Skin of body (tissue), 2 donors: ENCODE measurements around the gene PLEKHG1. TPM values are rescaled to one million over a fixed set of nuclear protein-coding genes. Genes with fewer than 3 reads are reported as not detected.

Experiments
- DNase-seq: peaks from one replicate; lab custom pipeline; 2025; lab: John Stamatoyannopoulos, UW
- total RNA-seq: library from RNA; depleted of rRNA; stranded (reverse); fragments of >200 nt; gene quantifications from one replicate; pipeline ENCODE4 v1.2.3, GENCODE V29; 2014

PLEKHG1 gene
- total RNA-seq: 49.8 TPM

DNA sequence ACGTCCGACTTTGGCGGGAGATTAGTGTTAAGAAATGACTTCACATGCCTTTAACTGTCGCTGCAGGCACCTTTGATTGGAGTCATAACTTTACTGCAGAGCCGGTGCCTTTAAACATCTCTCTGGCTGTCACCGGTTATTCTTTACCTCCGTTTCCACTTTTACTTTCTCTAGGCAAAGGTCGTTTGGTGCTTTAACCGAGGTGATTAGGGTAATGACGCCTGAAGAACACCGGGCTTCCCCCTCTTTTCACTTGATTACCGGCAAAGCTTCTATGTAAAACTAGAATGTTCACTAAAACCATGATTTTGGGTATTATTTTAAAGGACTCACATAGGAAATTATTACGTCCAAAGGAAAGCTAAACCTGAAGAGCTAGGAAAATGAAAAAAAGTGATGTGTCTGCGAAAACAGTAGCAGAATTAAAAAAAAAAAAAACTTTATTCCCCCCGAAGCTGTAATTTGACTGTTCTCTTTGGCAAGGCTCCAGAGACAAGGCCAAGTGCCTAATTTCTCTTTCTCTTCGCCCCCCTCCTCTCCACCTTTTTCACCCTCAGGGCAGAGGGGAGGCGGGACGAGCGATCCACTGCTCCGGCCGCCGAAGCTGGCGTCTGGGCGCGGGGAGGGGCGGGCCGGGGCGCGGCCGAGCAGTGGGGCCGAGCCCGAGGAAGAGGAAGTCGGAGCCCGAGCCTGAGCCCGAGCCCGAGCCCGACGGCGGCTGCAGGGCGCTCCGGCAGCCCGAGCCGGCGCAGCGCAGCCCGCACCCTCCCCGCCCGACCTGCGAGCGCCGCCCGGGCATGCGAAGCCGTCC, at the start of gene PLEKHG1:
Gene PLEKHG1 (plus strand): TSS at position 687 of the 811 bp plus-strand sequence. CDS start 133,797 bp downstream, outside the sequence.
- DNase-seq: peak; percentile 77

DNA sequence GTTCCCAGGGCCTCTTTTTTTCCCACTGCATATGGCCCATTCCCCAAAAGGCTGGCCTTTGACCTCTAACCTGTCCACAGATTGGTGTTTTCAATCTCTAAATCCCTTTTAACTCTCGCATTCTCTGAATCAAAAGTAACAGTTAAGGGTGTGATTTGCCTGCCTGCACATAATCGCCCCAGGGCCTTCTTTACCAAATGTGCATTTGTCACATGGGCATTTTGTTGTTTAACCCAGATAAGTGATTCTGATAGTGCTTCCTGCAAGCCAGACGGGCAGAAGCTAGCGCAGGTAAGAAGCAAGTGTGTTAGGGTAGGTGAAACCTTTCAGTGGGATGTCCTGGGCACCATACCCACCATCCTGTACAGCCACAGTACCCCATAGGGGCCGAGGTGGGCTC, 49.4 kb upstream of the PLEKHG1 start:
- DNase-seq: no peak

GRCh38 chr6:150557043-150557599, 42.6 kb upstream of the PLEKHG1 start:
- no peak for DNase-seq

DNA sequence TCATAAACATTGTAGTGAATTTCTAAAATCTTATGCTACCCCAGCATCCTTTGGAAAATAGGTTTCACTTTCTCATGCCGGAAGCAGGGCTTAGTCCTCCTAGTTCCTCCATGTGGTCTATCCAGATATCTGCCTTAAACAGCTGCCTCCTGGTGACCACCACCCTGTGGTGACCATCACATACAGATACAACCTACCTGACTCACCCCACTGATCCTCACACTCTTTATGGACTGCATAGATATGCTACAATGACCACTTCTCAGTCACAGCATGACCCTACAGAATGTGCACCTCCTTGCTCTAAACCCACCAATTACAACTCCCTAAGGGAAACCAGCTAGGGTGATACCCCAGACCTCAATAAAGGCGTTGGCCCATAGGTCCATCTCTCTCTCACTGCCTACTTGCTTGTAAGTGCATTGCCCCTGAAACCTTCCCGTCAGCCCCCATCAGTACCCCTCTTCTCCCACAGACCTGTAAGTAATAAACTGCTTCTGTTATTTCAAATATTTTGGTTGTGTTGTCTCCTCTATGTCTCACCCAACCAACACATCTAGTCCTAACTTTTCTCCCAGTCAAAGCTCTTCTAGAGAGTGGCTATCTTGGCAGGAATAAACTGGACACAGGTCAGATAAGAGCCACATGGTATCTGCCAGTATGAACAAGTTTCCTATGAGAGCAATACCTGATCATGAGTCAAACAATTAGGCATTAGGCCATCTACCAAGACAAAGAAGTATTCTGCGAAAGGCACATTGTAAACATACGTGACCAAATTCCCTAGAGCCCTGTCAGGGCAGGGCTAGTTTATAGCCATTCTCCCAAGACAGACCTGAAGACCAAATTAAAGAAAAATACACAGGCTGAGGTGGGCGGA, 39.4 kb upstream of the PLEKHG1 start:
- DNase-seq: no peak

DNA sequence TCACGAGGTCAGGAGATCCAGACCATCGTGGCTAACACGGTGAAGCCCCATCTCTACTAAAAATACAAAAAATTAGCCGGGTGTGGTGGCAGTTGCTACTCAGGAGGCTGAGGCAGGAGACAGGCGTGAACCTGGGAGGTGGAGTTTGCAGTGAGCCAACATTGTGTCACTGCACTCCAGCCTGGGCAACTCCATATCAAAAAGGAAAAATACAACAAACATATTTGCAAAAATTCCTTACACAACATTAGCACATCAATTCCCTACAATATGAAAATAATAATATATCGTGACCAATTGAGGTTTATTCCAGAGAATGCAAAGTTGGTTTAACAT, 38.8 kb upstream of the PLEKHG1 start:
- no peak for DNase-seq

DNA sequence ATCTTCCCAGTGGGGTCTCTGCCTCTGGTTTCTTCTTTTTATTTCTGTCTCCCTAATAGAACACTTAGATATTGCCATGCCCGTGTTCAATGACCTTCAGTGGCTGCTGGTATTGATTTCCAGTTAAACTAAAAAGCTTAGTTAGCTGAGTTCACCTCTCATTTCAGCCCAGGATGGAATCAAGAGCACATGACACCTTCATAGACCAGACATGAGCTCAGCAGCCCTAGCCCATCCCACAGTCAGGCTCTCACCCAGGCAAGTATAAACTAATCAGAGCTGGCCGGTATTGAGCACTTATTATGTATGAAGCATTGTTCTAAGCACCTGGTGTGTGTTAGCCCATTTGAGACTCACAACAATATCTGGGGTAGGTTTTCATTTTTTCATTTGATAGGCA, 33.7 kb upstream of the PLEKHG1 start:
- no peak for DNase-seq

GRCh38 chr6:150566486-150566885, 33.2 kb upstream of the PLEKHG1 start:
- no peak for DNase-seq

DNA sequence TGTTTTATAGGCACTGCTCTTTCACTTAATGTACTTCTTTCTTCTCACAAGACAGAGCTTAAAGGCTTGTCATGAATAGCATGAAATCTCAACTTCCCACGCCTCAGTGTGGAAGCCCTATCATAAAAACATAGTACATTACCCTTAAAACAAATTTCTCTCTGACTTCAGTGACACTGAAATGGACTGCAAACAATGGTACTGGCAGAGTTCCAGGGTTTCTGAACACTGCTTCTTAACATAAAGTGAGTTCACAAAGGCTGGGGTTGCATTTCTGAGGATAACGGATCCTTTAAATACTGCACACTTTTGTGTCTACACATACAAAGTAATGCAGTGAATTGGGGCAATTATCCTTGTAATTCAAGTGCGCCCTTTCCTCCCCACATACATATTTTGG, 32.3 kb upstream of the PLEKHG1 start:
- no peak for DNase-seq

DNA sequence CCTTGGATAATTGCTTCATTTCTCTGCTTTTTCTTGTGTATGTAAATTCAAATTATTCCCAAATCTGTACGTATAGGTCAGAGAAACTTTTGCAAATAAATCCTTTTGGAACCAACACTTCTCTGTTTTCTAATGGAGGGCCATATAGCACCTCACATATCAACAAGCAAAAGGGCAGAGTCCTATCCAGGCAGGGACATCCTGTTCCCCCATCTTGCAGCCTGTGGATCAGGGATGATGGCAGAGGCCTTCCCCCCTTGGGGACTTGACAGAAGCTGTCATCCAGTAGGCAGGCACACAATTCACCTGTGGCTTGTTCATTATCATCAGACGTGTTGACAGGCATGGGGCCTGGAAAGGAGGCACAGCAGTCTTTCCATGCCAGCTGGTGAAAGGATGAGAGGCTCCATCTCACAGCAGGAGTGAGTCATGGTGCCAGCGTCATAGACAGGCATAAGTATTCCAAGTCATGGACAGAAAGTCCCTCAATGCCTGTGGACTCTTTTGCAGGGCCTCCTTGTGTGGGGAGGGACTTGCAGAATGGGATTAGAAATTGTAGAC, 31.8 kb upstream of the PLEKHG1 start:
- no peak for DNase-seq

GRCh38 chr6:150568560-150568959, 31.1 kb upstream of the PLEKHG1 start:
- no peak for DNase-seq

- DNase-seq: no peak
Observed at GRCh38 chr6:150569161-150569560, 30.5 kb upstream of the PLEKHG1 start.

DNA sequence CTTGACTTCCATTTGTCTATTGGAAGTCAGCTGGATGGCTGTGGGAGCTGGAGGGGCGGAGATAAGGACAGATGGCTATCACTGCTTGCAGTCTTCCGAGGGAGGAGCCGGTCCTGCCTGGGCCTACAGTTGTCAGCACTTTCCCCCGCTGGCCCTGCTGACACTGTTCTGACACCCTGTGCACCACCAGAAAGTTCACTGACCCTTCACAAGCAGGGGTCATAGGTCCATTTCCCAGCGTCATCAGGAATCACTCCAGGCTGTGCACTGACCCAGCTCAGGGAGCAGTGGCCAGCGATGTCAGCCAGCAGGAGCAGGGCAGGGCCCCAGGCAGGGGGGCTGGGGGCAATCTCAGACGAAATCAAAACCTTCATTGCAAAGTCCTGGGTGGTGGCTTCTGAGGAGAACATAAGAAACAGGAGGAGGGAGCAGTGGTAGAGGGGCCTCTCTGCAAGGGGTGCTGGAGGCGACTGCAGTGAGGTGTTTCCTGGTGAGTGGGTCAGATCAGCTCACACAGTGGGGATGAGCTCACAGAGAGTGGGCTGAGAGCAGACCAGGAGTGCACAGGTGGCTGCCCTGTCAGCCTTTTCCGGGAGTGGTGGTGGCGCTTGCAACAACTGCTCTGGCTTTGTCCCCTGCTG, 26.5 kb upstream of the PLEKHG1 start:
- DNase-seq: no peak

GRCh38 chr6:150575836-150576235, 23.8 kb upstream of the PLEKHG1 start:
- DNase-seq: no peak

DNA sequence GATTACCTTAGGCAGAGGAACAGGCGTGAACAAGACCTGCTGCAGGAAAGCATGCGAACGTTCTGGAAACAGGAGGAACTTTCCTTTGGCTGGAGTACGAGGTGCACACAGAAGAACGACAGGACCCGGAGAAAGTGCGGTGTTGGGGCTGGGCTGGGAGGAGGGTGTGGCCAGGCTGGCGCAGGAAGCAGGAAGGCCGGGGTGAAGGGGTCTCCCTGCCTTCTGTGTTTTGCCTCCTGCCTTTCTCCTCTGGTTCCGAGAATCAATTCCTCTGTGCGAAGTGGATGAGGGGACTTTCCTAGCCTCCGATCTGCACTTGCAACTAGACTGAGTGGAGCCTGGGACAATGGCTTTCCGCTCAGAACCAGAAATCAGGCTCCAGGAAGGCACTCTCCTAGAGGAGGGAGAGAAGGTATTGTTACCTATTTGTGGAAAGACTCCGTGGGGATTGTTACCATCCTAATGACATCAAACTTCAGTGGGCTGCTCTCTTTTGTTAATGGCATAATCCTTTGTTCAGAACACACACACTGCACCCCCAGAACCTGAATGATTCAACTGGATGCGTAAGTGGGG, 22.9 kb upstream of the PLEKHG1 start:
- DNase-seq: no peak

GRCh38 chr6:150579611-150580010, 20.1 kb upstream of the PLEKHG1 start:
- no peak for DNase-seq

- DNase-seq: no peak
Observed at GRCh38 chr6:150580489-150580888, 19.2 kb upstream of the PLEKHG1 start.

DNA sequence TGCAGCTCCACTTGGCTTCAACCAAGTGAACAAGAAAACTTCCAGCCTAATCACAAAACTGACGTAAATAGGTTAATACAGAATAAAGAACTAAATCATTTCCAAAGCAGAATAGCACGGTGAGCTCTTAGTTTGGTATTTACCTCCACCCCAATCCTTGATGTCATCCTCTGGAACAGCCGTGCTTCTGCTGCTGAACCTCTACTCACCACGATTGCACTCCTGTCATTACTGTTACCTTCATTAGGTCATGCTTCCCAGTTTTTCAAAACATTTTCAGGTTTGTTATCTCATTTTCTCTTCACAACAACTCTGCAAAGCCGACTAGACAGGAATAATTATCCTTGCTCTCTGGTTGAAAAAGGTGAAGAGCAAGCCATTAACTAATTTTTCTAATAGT, 15.6 kb upstream of the PLEKHG1 start:
- no peak for DNase-seq

GRCh38 chr6:150584596-150584995, 15.1 kb upstream of the PLEKHG1 start:
- DNase-seq: no peak

GRCh38 chr6:150586850-150587359, 12.8 kb upstream of the PLEKHG1 start:
- no peak for DNase-seq

GRCh38 chr6:150587637-150588036, 12.0 kb upstream of the PLEKHG1 start:
- DNase-seq: no peak
